H9 (cell line): ENCODE data around the gene C1QTNF3. TPM values are rescaled to one million over a fixed set of nuclear protein-coding genes. Genes with fewer than 3 reads are reported as not detected.

ENCODE experiments used
- DNase-seq: peaks from one replicate; pipeline ENCODE4 v3.0.0-alpha.2; 2017
- H2AFZ ChIP-seq: one replicate; pipeline ENCODE4 v1.6.1; 2013; ENCODE audit warnings: mild to moderate bottlenecking, low read length, control low read depth, moderate library complexity
- H2AK5ac ChIP-seq: 2 replicates; pipeline ENCODE4 v1.6.1; 2013; ENCODE audit warnings: low read length, control low read depth, mixed read lengths; ENCODE audit not compliant: insufficient read length
- H2BK120ac ChIP-seq: one replicate; pipeline ENCODE4 v1.6.1; 2013; ENCODE audit warnings: low read depth, mild to moderate bottlenecking, low read length, control low read depth, inconsistent platforms; ENCODE audit not compliant: poor library complexity, severe bottlenecking
- H2BK12ac ChIP-seq: 2 replicates; pipeline ENCODE4 v1.6.1; 2013; ENCODE audit warnings: low read length, control low read depth, mixed read lengths, low read depth; ENCODE audit not compliant: insufficient read length
- H2BK15ac ChIP-seq: 2 replicates; pipeline ENCODE4 v1.6.1; 2013; ENCODE audit warnings: low read depth, low read length, control low read depth
- H2BK20ac ChIP-seq: one replicate; pipeline ENCODE4 v1.6.1; 2013; ENCODE audit warnings: low read depth, mild to moderate bottlenecking, low read length, control low read depth, inconsistent platforms; ENCODE audit not compliant: poor library complexity, severe bottlenecking
- H2BK5ac ChIP-seq: 2 replicates; pipeline ENCODE4 v1.6.1; 2013; ENCODE audit warnings: low read length, control low read depth, mixed read lengths; ENCODE audit not compliant: insufficient read length
- H3K14ac ChIP-seq: 2 replicates; pipeline ENCODE4 v1.6.1; 2013; ENCODE audit warnings: low read length, control low read depth; ENCODE audit not compliant: insufficient read depth
- H3K18ac ChIP-seq: 2 replicates; pipeline ENCODE4 v1.6.1; 2013; ENCODE audit warnings: low read depth, mild to moderate bottlenecking, mixed read lengths, low read length, control low read depth; ENCODE audit not compliant: insufficient read length
- H3K23ac ChIP-seq: 2 replicates; pipeline ENCODE4 v1.6.1; 2013; ENCODE audit warnings: low read length, control low read depth, mixed read lengths, low read depth; ENCODE audit not compliant: insufficient read length
- H3K23me2 ChIP-seq: 2 replicates; pipeline ENCODE4 v1.6.1; 2013; ENCODE audit warnings: low read depth, mild to moderate bottlenecking, mixed read lengths, low read length, control low read depth; ENCODE audit not compliant: insufficient read length, poor library complexity, severe bottlenecking
- H3K27ac ChIP-seq: 2 replicates; pipeline ENCODE4 v1.5.1; 2013; ENCODE audit warnings: low read length, control low read depth, mixed read lengths, low read depth; ENCODE audit not compliant: insufficient read length
- H3K27me3 ChIP-seq: 2 replicates; pipeline ENCODE4 v1.6.1; 2013; ENCODE audit warnings: low read length, control low read depth, inconsistent platforms; ENCODE audit not compliant: insufficient read depth
- H3K4ac ChIP-seq: 2 replicates; pipeline ENCODE4 v1.6.1; 2013; ENCODE audit warnings: low read depth, mild to moderate bottlenecking, control low read depth, inconsistent platforms, low read length, moderate library complexity
- H3K4me1 ChIP-seq: 2 replicates; pipeline ENCODE4 v1.6.1; 2013; ENCODE audit warnings: low read length, control low read depth, inconsistent platforms; ENCODE audit not compliant: insufficient read depth
- H3K4me2 ChIP-seq: 2 replicates; pipeline ENCODE4 v1.6.1; 2013; ENCODE audit warnings: low read length, control low read depth, mixed read lengths; ENCODE audit not compliant: insufficient read length, insufficient read depth
- H3K56ac ChIP-seq: 2 replicates; pipeline ENCODE4 v1.6.1; 2013; ENCODE audit warnings: low read depth, mild to moderate bottlenecking, mixed read lengths, low read length, control low read depth; ENCODE audit not compliant: insufficient read length
- H3K79me1 ChIP-seq: 2 replicates; pipeline ENCODE4 v1.6.1; 2013; ENCODE audit warnings: low read depth, mild to moderate bottlenecking, moderate library complexity, low read length, control low read depth, inconsistent platforms; ENCODE audit not compliant: insufficient read depth, poor library complexity, severe bottlenecking
- H3K79me2 ChIP-seq: 2 replicates; pipeline ENCODE4 v1.6.1; 2013; ENCODE audit warnings: low read length, control low read depth, inconsistent platforms; ENCODE audit not compliant: insufficient read depth
- H3K9ac ChIP-seq: 2 replicates; pipeline ENCODE4 v1.6.1; 2013; ENCODE audit warnings: low read length, control low read depth, mixed read lengths; ENCODE audit not compliant: insufficient read length; ENCODE audit errors: extremely low read depth
- H3K9me3 ChIP-seq: one replicate; pipeline ENCODE4 v1.6.1; 2013; ENCODE audit warnings: low read depth, low read length, inconsistent platforms; ENCODE audit not compliant: control insufficient read depth
- H3T11ph ChIP-seq: one replicate; pipeline ENCODE4 v1.6.1; 2013; ENCODE audit warnings: mild to moderate bottlenecking, low read length, control low read depth, inconsistent platforms
- H4K20me1 ChIP-seq: one replicate; pipeline ENCODE4 v1.6.1; 2013; ENCODE audit not compliant: control insufficient read depth, insufficient read length, insufficient read depth
- H4K5ac ChIP-seq: 2 replicates; pipeline ENCODE4 v1.6.1; 2013; ENCODE audit warnings: low read depth, mild to moderate bottlenecking, mixed read lengths, low read length, control low read depth; ENCODE audit not compliant: insufficient read length
- H4K8ac ChIP-seq: replicated peaks from 2 replicates; pipeline ENCODE4 v1.6.1; 2013; ENCODE audit warnings: low read length, control low read depth, mixed read lengths, low read depth; ENCODE audit not compliant: insufficient read length
- H4K91ac ChIP-seq: 2 replicates; pipeline ENCODE4 v1.6.1; 2013; ENCODE audit warnings: low read depth, mild to moderate bottlenecking, moderate library complexity, mixed read lengths, low read length, control low read depth; ENCODE audit not compliant: insufficient read length
- H3K27ac Mint-ChIP-seq, 3 experiments: 2 replicates in 2 of 3; 3 replicates in 1 of 3; pipeline ENCODE4 v1.8.0; 2020 to 2021; ENCODE audit warnings: mixed read lengths in 3 of 3, mild to moderate bottlenecking in 1 of 3, moderate library complexity in 1 of 3
- H3K27me3 Mint-ChIP-seq: 2 replicates; pipeline ENCODE4 v1.8.0; 2021; ENCODE audit warnings: low read depth, mild to moderate bottlenecking, moderate library complexity, mixed read lengths
- H3K36me3 Mint-ChIP-seq, 3 experiments: 2 replicates in 2 of 3; 3 replicates in 1 of 3; pipeline ENCODE4 v1.8.0; 2020 to 2021; ENCODE audit warnings: low read depth in 3 of 3, mixed read lengths in 3 of 3; ENCODE audit not compliant: insufficient read depth in 1 of 3
- H3K4me1 Mint-ChIP-seq, 2 experiments: 2 replicates each; pipeline ENCODE4 v1.8.0; 2020; ENCODE audit warnings: mixed read lengths in 2 of 2
- H3K4me3 Mint-ChIP-seq, 2 experiments: 2 replicates in 1 of 2; 3 replicates in 1 of 2; pipeline ENCODE4 v1.8.0; 2020 to 2021; ENCODE audit warnings: mild to moderate bottlenecking in 2 of 2, mixed read lengths in 2 of 2, moderate library complexity in 1 of 2
- H3K9me3 Mint-ChIP-seq, 2 experiments: 2 replicates in 1 of 2; 3 replicates in 1 of 2; pipeline ENCODE4 v1.8.0; 2020; ENCODE audit warnings: mild to moderate bottlenecking in 2 of 2, mixed read lengths in 2 of 2, moderate library complexity in 1 of 2
- WGBS: extraction: QIAGEN DNeasy Blood & Tissue Kit; methylation state at CpG from one replicate; pipeline ENCODE4 v1.1.7; 2013; ENCODE audit warnings: missing lambda C conversion rate, low lambda C conversion rate, mixed read lengths; ENCODE audit not compliant: insufficient read length; ENCODE audit errors: extremely low coverage; 5-methylcytosine and 5-hydroxymethylcytosine counted together
- total RNA-seq: library from RNA; stranded (reverse); gene quantifications from 2 replicates; pipeline ENCODE4 v1.2.1, GENCODE V29; 2021
- TF ChIP-seq, protein P1 (sequence below): fragments of 200-600 bp; sonication (generic); conservative IDR thresholded peaks from 3 replicates; pipeline ENCODE4 v1.8.0; 2021; ENCODE audit warnings: antibody characterized with exemption, mild to moderate bottlenecking

C1QTNF3 gene
- total RNA-seq, 1 experiment from 2014 or later = 1.1 TPM

DNA sequence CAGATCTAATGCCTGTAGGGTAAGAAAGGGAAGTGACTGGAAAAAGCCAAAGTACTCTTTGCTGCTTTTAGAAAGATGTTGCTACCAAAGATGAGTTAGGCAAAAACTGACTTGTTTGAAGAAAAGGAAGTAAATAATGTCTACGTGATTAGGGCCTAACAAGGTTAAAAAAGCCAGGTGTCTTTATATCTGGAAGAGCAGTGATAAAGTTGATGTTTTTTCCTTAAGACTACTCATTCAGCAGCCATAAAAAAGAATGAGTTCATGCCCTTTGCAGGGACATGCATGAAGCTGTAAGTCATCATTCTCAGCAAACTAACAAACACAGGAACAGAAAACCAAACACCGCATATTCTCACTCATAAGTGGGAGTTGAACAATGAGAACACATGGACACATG is 21.7 kb downstream of the C1QTNF3 start:
- Histone ChIP-seq H3K4ac (no peak overlapping the region), H3K27me3 (no peaks in the 10 kb centered on the region), H3K18ac (no peak overlapping the region), H3K79me2 (no peaks in the 10 kb centered on the region), H2BK12ac (no peak overlapping the region), H3K4me2 (no peak overlapping the region), H3T11ph (no peak overlapping the region), H4K20me1 (no peaks in the 10 kb centered on the region), H2BK5ac (no peak overlapping the region), H3K9me3 (no peaks in the 10 kb centered on the region), H4K5ac (no peak overlapping the region), H3K4me1 (no peaks in the 10 kb centered on the region; the same call in 1 of the 2 replicates), H2BK15ac (no peak overlapping the region), H2BK120ac (no peak overlapping the region), H3K9ac (no peak overlapping the region), H4K8ac (no peak overlapping the region), H4K91ac (no peak overlapping the region), H3K79me1 (no peaks in the 10 kb centered on the region), H3K27ac (no peak overlapping the region), H2AFZ (no peak overlapping the region), H2AK5ac (no peak overlapping the region), H3K23ac (no peak overlapping the region), H3K23me2 (no peaks in the 10 kb centered on the region), H3K14ac (no peak overlapping the region), H2BK20ac (no peak overlapping the region), H3K56ac (no peak overlapping the region)
- peak overlapping the region in 1 of 2 experiments; percentile 34; a peak in 1 of 5 replicates for H3K4me3 Mint-ChIP-seq
- peak overlapping the region in 2 of 3 experiments; percentile 12 to 40; a peak in 2 of 7 replicates for H3K27ac Mint-ChIP-seq
- H3K36me3 Mint-ChIP-seq = no peaks in the 10 kb centered on the region; a peak in 2 of 7 replicates
- H3K27me3 Mint-ChIP-seq = no peaks in the 10 kb centered on the region
- peaks cover 9 to 16% of the 10 kb centered on the region in 2 experiments; a peak in 2 of 4 replicates for H3K4me1 Mint-ChIP-seq
- H3K9me3 Mint-ChIP-seq = no peaks in the 10 kb centered on the region
- TF ChIP-seq, protein P1, sequence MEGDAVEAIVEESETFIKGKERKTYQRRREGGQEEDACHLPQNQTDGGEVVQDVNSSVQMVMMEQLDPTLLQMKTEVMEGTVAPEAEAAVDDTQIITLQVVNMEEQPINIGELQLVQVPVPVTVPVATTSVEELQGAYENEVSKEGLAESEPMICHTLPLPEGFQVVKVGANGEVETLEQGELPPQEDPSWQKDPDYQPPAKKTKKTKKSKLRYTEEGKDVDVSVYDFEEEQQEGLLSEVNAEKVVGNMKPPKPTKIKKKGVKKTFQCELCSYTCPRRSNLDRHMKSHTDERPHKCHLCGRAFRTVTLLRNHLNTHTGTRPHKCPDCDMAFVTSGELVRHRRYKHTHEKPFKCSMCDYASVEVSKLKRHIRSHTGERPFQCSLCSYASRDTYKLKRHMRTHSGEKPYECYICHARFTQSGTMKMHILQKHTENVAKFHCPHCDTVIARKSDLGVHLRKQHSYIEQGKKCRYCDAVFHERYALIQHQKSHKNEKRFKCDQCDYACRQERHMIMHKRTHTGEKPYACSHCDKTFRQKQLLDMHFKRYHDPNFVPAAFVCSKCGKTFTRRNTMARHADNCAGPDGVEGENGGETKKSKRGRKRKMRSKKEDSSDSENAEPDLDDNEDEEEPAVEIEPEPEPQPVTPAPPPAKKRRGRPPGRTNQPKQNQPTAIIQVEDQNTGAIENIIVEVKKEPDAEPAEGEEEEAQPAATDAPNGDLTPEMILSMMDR = no peak
- DNase-seq = no peak
- no CpG with 5 or more reads among the region's 2 CpGs for WGBS
